Measurements from ENCODE around the gene KRTAP10-11. TPM values are rescaled to one million over a fixed set of nuclear protein-coding genes. Genes with fewer than 3 reads are reported as not detected.
"Not testable (repeated sequence)": the region's sequence is repeated elsewhere in the genome, so short reads cannot be mapped to it uniquely, and the experiment has no call there.

The KRTAP10-11 gene
- total RNA-seq, 2 experiments from 2014 or later: not detected

DNA sequence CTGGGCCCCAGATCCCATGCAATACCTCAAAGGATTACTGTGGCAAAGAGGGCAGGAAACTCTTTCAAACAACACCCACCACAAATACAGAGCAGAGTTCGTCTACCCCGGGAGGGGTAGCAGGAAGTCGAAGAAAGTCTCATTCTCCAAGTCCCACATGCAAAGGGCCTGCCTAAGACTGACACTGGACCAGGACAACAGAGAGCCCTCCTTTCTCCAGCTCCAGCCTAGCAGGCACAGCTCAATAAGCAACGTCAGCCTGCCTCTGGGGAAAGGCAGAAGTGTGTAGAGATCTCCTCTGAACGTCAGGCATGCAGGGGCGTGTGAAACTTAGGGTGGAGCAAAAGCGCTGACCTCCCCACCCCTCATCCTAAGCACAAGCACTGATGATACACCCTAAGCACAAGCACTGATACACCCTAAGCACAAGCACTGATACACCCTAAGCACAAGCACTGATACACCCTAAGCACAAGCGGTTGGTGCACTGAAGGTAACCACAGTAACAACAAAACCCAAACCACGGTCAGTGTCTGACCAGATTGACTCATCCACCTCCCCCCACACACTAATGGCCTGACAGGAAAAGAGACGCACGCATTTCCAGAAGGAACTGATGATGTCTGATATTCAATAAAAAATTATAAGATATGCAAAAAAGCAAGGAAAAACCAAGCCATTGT is 12.8 kb downstream of the KRTAP10-11 start:
- no peaks in the 10 kb centered on the region for H3K9me2 ChIP-seq (ENCODE audit: insufficient read depth, low read length)
- no peak overlapping the region for H3K4me3 ChIP-seq (ENCODE audit: low read depth, low read length, poor library complexity, severe bottlenecking)
- intact Hi-C loops (cut with micrococcal nuclease; ENCODE audit: unreplicated experiment): no loop called here
- H3K4me2 ChIP-seq (ENCODE audit: low read length): no peak overlapping the region
- no TSS peak for BruUV-seq (replicated peaks)
- ChIA-PET CTCF (ENCODE audit: unreplicated experiment) (no interaction called here), POLR2A (no interaction called here)
- H3K36me3 ChIP-seq (ENCODE audit: insufficient read depth, low read length): no peaks in the 10 kb centered on the region
- H3K27ac ChIP-seq (ENCODE audit: low read depth, low read length, poor library complexity, severe bottlenecking): no peak overlapping the region
- no peaks in the 10 kb centered on the region for H4K20me1 ChIP-seq (ENCODE audit: insufficient read depth, low read length)
- DNase-seq (ENCODE audit: low spot score): no peak
- TF ChIP-seq, protein P1, sequence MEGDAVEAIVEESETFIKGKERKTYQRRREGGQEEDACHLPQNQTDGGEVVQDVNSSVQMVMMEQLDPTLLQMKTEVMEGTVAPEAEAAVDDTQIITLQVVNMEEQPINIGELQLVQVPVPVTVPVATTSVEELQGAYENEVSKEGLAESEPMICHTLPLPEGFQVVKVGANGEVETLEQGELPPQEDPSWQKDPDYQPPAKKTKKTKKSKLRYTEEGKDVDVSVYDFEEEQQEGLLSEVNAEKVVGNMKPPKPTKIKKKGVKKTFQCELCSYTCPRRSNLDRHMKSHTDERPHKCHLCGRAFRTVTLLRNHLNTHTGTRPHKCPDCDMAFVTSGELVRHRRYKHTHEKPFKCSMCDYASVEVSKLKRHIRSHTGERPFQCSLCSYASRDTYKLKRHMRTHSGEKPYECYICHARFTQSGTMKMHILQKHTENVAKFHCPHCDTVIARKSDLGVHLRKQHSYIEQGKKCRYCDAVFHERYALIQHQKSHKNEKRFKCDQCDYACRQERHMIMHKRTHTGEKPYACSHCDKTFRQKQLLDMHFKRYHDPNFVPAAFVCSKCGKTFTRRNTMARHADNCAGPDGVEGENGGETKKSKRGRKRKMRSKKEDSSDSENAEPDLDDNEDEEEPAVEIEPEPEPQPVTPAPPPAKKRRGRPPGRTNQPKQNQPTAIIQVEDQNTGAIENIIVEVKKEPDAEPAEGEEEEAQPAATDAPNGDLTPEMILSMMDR (conservative IDR thresholded peaks at IDR 0.05; ENCODE audit: low read length): no peak
- TF ChIP-seq EZH2phosphoT487 (IDR thresholded peaks at IDR 0.05; ENCODE audit: borderline replicate concordance, low read depth, low read length): no peak
- no peaks in the 10 kb centered on the region for H3K79me2 ChIP-seq (ENCODE audit: insufficient read depth, low read depth, low read length)
- H2AFZ ChIP-seq (ENCODE audit: low read length): no peak overlapping the region
- H3K9me3 ChIP-seq (ENCODE audit: low read length): no peaks in the 10 kb centered on the region
- no peaks in the 10 kb centered on the region for H3K4me1 ChIP-seq (ENCODE audit: insufficient read depth, low read length, poor library complexity, severe bottlenecking)

DNA sequence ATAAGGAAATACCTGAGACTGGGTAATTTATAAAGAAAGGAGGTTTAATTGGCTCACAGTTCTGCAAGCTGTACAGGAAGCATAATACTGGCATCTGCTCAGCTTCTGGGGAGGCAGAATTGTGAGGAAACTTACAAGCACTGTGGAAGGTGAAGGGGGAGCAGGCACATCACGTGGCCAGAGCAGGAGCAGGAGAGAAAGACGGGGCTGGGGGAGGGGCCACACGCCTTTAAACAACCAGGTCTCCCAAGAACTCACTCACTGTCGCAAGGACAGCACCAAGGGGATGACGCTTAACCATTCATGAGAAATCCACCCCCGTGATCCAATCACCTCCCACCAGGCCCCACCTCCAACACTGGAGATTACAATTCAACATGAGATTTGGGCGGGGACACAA is 15.4 kb downstream of the KRTAP10-11 start:
- H3K36me3 ChIP-seq (ENCODE audit: insufficient read depth, low read length); CTCF ChIA-PET (ENCODE audit: unreplicated experiment); H3K9me2 ChIP-seq (ENCODE audit: insufficient read depth, low read length); H3K4me2 ChIP-seq (ENCODE audit: low read length); H3K4me1 ChIP-seq (ENCODE audit: insufficient read depth, low read length, poor library complexity, severe bottlenecking); H3K79me2 ChIP-seq (ENCODE audit: insufficient read depth, low read depth, low read length); H4K20me1 ChIP-seq (ENCODE audit: insufficient read depth, low read length); H3K27ac ChIP-seq (ENCODE audit: low read depth, low read length, poor library complexity, severe bottlenecking); DNase-seq (ENCODE audit: low spot score); BruUV-seq (replicated peaks); H2AFZ ChIP-seq (ENCODE audit: low read length); POLR2A ChIA-PET; intact Hi-C loops (cut with micrococcal nuclease; ENCODE audit: unreplicated experiment); H3K9me3 ChIP-seq (ENCODE audit: low read length); H3K4me3 ChIP-seq (ENCODE audit: low read depth, low read length, poor library complexity, severe bottlenecking): not testable (repeated sequence)

DNA sequence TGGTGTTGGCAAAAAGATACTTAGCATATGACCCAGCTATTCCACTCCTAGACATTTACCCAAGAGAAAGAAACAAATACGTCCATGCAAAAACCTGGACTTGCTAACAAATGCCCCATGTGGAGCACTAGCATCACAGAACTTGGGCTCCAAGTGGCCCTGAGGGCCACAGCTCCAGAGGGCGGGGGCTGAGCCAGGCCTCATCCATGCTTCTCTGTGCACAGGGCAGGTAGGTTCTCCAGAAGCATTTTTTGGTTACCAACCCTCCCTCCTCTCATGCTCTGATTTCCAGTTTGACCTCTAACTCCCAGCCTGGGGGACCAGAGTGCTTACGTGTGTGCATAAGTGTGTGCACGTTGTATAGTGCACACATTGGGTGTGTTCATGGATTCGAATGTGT is 18.5 kb downstream of the KRTAP10-11 start:
- no peak overlapping the region for H3K27ac ChIP-seq (ENCODE audit: low read depth, low read length, poor library complexity, severe bottlenecking)
- no peaks in the 10 kb centered on the region for H3K79me2 ChIP-seq (ENCODE audit: insufficient read depth, low read depth, low read length)
- no peaks in the 10 kb centered on the region for H3K9me2 ChIP-seq (ENCODE audit: insufficient read depth, low read length)
- no peaks in the 10 kb centered on the region for H3K4me1 ChIP-seq (ENCODE audit: insufficient read depth, low read length, poor library complexity, severe bottlenecking)
- CTCF ChIA-PET (ENCODE audit: unreplicated experiment): no interaction called here
- H4K20me1 ChIP-seq (ENCODE audit: insufficient read depth, low read length): no peaks in the 10 kb centered on the region
- intact Hi-C loops (cut with micrococcal nuclease; ENCODE audit: unreplicated experiment): no loop called here
- H3K9me3 ChIP-seq (ENCODE audit: low read length): no peaks in the 10 kb centered on the region
- POLR2A ChIA-PET: no interaction called here
- DNase-seq (ENCODE audit: low spot score): no peak
- H2AFZ ChIP-seq (ENCODE audit: low read length): no peak overlapping the region
- no peaks in the 10 kb centered on the region for H3K36me3 ChIP-seq (ENCODE audit: insufficient read depth, low read length)
- H3K4me3 ChIP-seq (ENCODE audit: low read depth, low read length, poor library complexity, severe bottlenecking): no peak overlapping the region
- no TSS peak for BruUV-seq (replicated peaks)
- TF ChIP-seq, protein P1 (conservative IDR thresholded peaks at IDR 0.05; ENCODE audit: low read length): no peak
- TF ChIP-seq EZH2phosphoT487 (IDR thresholded peaks at IDR 0.05; ENCODE audit: borderline replicate concordance, low read depth, low read length): no peak
- H3K4me2 ChIP-seq (ENCODE audit: low read length): no peak overlapping the region
